GM18499 (cell line): ENCODE results near the gene ADARB2.

Experiments
- ATAC-seq: cut with Tn5 transposase; IDR thresholded peaks from one replicate; pipeline ENCODE4 v1.9.1; 2021; ENCODE audit warnings: moderate number of reproducible peaks; ENCODE audit not compliant: insufficient read depth, unreplicated experiment

Gene ADARB2

GRCh38 chr10:1736144-1736971 lies 967 bp downstream of the ADARB2 start:
- ATAC-seq = no peak

GRCh38 chr10:1735562-1735961 lies 1.8 kb downstream of the ADARB2 start:
- ATAC-seq = no peak

GRCh38 chr10:1734288-1734687 lies 3.0 kb downstream of the ADARB2 start:
- no peak for ATAC-seq

GRCh38 chr10:1733720-1734119 lies 3.6 kb downstream of the ADARB2 start:
- no peak for ATAC-seq

DNA sequence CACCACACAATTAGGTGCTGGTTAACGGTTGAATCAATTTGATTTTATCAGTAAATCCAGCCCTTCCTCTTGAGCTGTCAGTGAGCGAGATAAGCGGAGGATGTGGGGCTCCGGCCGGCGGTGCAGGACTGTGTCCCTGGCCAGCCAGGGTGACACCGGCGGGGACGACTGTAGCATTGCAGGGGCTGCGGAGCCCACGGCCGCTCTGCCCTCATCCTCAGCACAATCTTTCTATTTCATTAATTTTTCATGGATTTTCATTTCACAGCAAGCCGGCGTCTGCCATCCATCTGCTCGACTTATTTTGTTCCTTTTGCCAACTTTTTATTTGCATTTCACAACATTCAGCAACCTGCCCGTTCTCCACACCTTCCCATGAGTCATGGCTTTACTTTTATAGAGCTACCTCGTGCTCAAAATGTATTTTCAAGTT lies 4.7 kb downstream of the ADARB2 start:
- no peak for ATAC-seq

DNA sequence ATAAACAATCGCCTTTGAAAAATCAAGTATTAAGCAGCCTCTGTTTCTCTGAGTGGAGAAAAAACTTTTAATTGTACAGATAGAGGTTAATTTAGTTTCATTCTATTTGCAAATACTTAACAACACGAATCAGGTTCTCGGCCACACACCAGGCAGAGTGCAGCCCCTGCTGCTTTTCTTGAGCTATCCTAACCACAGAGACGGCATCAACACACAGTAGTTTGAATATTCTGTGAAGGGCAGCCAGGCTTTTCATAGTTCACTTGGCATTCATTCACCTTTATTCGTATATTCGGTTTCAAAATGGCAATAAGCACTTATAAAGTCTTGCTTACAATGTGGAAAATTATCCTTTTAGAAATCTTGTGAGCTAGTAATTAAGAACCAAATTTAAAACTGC lies 5.7 kb downstream of the ADARB2 start:
- ATAC-seq = no peak

GRCh38 chr10:1729751-1730150 lies 7.6 kb downstream of the ADARB2 start:
- ATAC-seq = no peak

GRCh38 chr10:1726861-1727260 lies 10.5 kb downstream of the ADARB2 start:
- no peak for ATAC-seq

GRCh38 chr10:1724921-1725488 lies 12.3 kb downstream of the ADARB2 start:
- no peak for ATAC-seq

- ATAC-seq = no peak
Measured at GRCh38 chr10:1716839-1717238, 20.5 kb downstream of the ADARB2 start.

DNA sequence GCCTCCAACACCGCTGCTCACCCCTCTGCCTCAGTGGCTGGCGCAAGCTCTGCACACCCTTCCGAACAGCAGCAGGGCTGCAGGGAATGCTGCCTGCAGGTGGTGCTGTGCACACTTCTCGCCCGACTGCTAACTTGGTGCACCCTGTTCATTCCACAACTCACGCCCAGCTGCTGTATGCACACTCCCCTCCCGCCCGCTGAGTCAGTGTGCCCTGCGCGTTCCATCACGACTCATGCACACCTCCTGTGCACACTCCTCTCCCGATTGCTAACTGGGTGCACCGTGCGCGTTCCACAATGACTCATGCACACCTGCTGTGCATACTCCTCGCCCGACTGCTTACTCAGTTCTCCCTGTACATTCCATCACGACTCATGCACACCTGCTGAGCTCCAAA lies 21.5 kb downstream of the ADARB2 start:
- ATAC-seq = no peak

DNA sequence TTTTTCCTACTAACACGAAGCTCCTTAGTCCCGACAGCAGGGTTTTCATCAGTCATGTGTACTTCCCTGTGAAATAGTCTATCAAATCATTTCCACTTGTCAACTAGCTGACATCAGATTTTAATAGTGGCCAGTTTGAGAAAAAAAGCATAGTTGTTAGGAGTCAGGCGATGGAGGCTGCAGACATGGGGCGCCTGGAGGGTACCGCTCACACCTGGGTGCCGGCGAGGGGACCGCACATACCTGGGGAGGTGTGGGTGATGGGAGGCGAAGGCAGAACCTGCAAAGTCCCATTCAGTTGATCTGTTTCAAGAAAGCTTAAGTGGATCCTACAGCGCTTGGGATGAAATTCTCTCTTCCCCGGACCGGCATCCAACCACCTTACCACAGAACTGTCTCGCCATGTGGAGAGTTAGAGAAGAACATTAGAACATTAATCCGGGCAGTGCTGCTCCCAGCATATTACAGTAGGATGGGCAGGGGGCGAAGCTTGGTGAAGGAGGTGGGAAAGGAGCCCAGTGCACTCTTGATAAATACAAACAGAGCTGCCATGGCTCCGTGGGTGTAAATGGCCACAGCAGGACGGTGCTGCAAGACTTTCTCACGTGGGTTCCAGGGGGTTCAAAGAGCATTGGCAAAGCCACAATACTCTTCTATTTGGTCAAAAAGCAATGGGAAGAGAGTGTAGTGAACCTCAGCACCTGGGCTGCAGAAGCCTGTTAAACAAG lies 24.2 kb downstream of the ADARB2 start:
- no peak for ATAC-seq

DNA sequence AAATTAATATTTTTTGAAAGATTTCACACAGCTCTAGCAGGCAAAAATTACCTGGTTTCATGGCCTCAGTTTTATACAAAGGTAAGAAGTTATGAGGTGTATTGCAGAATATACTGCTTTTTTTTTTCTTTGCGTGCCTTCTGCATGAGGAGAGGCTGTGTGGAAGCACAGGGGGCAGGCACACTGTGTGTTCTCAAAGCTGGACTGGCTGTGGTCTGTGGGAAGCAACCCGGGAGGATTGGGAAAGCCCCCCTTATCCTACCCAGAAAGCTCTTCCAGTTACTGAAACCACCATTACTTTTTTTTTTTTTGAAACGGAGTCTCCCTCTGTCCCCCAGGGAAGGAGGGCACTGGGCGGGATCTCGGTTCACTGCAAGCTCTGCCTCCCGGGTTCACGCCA lies 25.0 kb downstream of the ADARB2 start:
- ATAC-seq = no peak

DNA sequence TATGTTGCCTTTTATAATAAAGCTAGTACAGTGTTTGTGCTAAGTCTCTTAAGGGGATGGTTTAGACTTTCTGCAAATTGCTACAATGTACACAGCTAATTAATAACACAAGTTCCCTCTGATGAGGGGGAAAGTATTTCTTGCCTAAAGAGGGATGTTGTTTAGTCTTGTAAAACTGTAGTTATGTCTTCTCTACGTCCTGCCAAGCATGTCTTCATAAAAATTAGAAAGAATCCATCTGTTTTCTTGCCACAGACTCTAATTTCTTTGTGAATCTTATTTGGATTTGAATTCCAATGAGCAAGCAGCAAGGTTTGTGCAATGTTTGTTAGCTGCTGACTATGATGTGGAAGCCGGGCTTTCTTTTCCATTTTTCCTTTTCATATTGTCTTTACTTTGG lies 28.2 kb downstream of the ADARB2 start:
- no peak for ATAC-seq

DNA sequence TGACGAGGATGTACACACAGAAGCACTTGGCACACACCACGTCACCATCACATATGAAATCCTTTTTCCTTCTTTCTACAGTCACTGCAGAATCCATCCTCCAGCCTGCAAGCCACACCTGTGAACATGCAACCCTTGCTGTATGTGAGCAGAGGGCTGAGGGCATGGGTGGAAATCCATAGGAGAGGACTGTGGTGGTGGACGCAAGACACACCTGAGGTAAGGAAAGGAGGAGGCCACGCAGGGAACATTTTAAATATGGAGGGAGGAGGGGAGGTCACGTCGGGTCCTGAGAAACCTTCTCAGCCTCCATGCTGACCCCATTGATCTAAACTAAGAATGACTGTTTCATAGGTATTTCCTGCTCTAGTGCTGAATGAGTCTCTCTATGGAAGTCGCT lies 28.6 kb downstream of the ADARB2 start:
- no peak for ATAC-seq

DNA sequence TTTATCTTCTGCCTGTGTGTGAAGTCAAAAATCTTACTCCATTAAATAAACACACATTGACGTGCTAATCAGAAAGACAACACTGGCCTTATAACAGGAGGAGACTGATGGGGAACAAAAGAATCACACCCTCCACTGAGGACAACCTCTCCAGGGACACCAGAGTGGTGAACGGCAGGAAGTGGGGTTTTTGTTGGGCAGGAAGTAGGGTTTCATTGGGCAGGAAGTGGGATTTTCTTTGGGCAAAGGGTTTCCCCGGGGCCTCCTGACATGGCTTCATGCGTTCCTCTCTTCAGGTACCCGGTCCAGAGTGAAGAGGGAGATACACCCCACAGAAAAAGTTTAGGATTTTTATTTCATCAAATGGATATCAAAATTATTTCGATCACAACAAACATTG lies 30.6 kb downstream of the ADARB2 start:
- no peak for ATAC-seq

GRCh38 chr10:1706256-1706655 lies 31.1 kb downstream of the ADARB2 start:
- no peak for ATAC-seq

DNA sequence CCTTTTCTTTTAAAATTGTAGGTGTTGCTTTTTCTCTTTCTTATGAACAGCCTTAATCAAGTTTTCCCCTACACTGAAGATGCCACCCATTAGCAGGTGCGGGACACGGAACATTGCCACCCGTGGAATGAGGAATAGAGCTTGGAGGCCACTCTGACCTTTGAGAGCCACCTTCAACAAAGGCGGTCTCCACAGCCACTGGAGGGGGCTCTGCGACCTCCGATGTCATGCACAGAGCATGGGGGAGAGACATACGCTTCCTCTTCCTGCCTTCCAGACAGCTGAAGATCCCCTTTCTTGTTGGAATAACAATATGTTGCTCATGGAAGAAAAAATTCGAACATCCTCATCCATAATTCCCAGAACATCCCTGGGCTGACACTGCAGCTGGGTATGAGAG lies 39.1 kb downstream of the ADARB2 start:
- no peak for ATAC-seq

DNA sequence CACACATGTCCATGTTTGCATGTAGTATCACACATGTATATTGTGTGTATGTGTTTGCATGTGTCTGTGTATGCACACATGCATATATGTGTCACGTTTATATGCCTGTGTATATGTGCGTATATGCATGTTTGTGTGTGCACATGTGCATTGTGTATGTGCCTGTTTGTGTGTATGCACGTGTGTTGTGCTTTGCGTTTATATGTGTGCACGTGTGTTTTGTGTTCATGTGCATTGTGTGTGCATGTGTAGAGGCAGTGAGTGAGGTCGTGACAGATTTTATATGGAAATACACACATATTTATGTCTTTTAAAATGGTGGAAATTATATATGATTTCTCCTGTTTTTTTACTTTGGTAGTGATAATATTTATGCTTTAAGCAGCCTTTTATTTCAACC lies 41.2 kb downstream of the ADARB2 start:
- no peak for ATAC-seq

- no peak for ATAC-seq
Measured at GRCh38 chr10:1690086-1690485, 47.2 kb downstream of the ADARB2 start.

GRCh38 chr10:1688531-1688930 lies 48.8 kb downstream of the ADARB2 start:
- ATAC-seq = no peak
